Measurements from ENCODE around the gene DUSP28.

- no peak for TF ChIP-seq EZH2phosphoT487 (IDR thresholded peaks at IDR 0.05; ENCODE audit: low read depth)
- TF ChIP-seq CTCF (IDR thresholded peaks at IDR 0.05; ENCODE audit: low read depth, low read length): no peak
These were observed 33.0 kb downstream of the DUSP28 start for GRCh38 chr2:240593026-240593702.

All from OCI-LY3 (cell line).